Activated T-helper 1 cell treated with Interleukin-2 at 50 U/mL for 16 hours (primary cell): Measurements from ENCODE around the gene RNFT1.
"Not testable (repeated sequence)": the region's sequence is repeated elsewhere in the genome, so short reads cannot be mapped to it uniquely, and the experiment has no call there.

ENCODE experiments used
- DNase-seq: peaks from one replicate; pipeline ENCODE4 v3.0.0-alpha.2; 2020; ENCODE audit warnings: low read depth

The RNFT1 gene

GRCh38 chr17:59964482-59965328 lies at the start of gene RNFT1:
Gene RNFT1, minus strand, starts transcription at chr17:59964740. Its CDS starts 77 bp downstream, at chr17:59964663.
- DNase-seq = peak; percentile 85

- DNase-seq = not testable (repeated sequence)
These were observed 44.8 kb upstream of the RNFT1 start for GRCh38 chr17:60009326-60009725.

- not testable (repeated sequence) for DNase-seq
These were observed 43.8 kb upstream of the RNFT1 start for GRCh38 chr17:60008377-60008776.

GRCh38 chr17:60006160-60006559 lies 41.6 kb upstream of the RNFT1 start:
- DNase-seq = no peak

GRCh38 chr17:60004561-60004960 lies 40.0 kb upstream of the RNFT1 start:
- not testable (repeated sequence) for DNase-seq

- not testable (repeated sequence) for DNase-seq
These were observed 37.9 kb upstream of the RNFT1 start for GRCh38 chr17:60002405-60002804.

- DNase-seq = not testable (repeated sequence)
These were observed 32.1 kb upstream of the RNFT1 start for GRCh38 chr17:59996608-59997007.

GRCh38 chr17:59975166-59975565 lies 10.6 kb upstream of the RNFT1 start:
- DNase-seq = not testable (repeated sequence)

GRCh38 chr17:59973483-59973882 lies 8.9 kb upstream of the RNFT1 start:
- DNase-seq = not testable (repeated sequence)

- DNase-seq = no peak
These were observed 8.2 kb upstream of the RNFT1 start for GRCh38 chr17:59972778-59973177.

- not testable (repeated sequence) for DNase-seq
These were observed 7.2 kb upstream of the RNFT1 start for GRCh38 chr17:59971771-59972170.

GRCh38 chr17:59963738-59964481 lies 630 bp downstream of the RNFT1 start:
- DNase-seq = peak; percentile 13

GRCh38 chr17:59962739-59963318 lies 1.7 kb downstream of the RNFT1 start:
- no peak for DNase-seq

- not testable (repeated sequence) for DNase-seq
These were observed 5.0 kb downstream of the RNFT1 start for GRCh38 chr17:59959574-59959973.

- DNase-seq = no peak
These were observed 9.7 kb downstream of the RNFT1 start for GRCh38 chr17:59954856-59955255.

- DNase-seq = no peak
These were observed 14.5 kb downstream of the RNFT1 start for GRCh38 chr17:59950049-59950448.

- not testable (repeated sequence) for DNase-seq
These were observed 17.2 kb downstream of the RNFT1 start for GRCh38 chr17:59947310-59947709.

- DNase-seq = not testable (repeated sequence)
These were observed 18.1 kb downstream of the RNFT1 start for GRCh38 chr17:59946433-59946832.

GRCh38 chr17:59941131-59941530 lies 23.4 kb downstream of the RNFT1 start:
- no peak for DNase-seq

- DNase-seq = not testable (repeated sequence)
These were observed 23.8 kb downstream of the RNFT1 start for GRCh38 chr17:59940697-59941096.

GRCh38 chr17:59933317-59933716 lies 31.2 kb downstream of the RNFT1 start:
- not testable (repeated sequence) for DNase-seq

- not testable (repeated sequence) for DNase-seq
These were observed 33.8 kb downstream of the RNFT1 start for GRCh38 chr17:59930768-59931167.

- not testable (repeated sequence) for DNase-seq
These were observed 34.4 kb downstream of the RNFT1 start for GRCh38 chr17:59930121-59930520.
